ENCODE results near the gene MACROD2.

MACROD2 gene

GRCh38 chr20:14677455-14677854, 682.1 kb downstream of the MACROD2 start:
- in situ Hi-C loops (cut with MboI; ENCODE audit: low sequenced_read_pairs) = no loop called here

GRCh38 chr20:14685183-14685582, 689.9 kb downstream of the MACROD2 start:
- H3K9me3 ChIP-seq = no peaks in the 10 kb centered on the region
- no peaks in the 10 kb centered on the region for H3K4me1 ChIP-seq
- H3K4me3 ChIP-seq = no peak overlapping the region
- H3K36me3 ChIP-seq (replicated peaks) = no peaks in the 10 kb centered on the region
- in situ Hi-C loops (cut with MboI; ENCODE audit: low sequenced_read_pairs) = no loop called here
- H3K27me3 ChIP-seq (ENCODE audit: low read depth) = no peaks in the 10 kb centered on the region
- DNase-seq (ENCODE audit: low spot score in 2 of 2) = no peak

More at GRCh38 chr20:14677455-14677854, 682.1 kb downstream of the MACROD2 start:
- no peak overlapping the region for H3K4me3 ChIP-seq
- DNase-seq (ENCODE audit: low spot score in 2 of 2) = no peak
- no peaks in the 10 kb centered on the region for H3K27me3 ChIP-seq (ENCODE audit: low read depth)
- no peaks in the 10 kb centered on the region for H3K4me1 ChIP-seq
- H3K9me3 ChIP-seq = no peaks in the 10 kb centered on the region
- H3K36me3 ChIP-seq (replicated peaks) = no peaks in the 10 kb centered on the region

- in situ Hi-C loops (cut with MboI; ENCODE audit: low sequenced_read_pairs) = no loop called here
- Histone ChIP-seq H3K4me1 (no peaks in the 10 kb centered on the region), H3K27me3 (ENCODE audit: low read depth) (no peaks in the 10 kb centered on the region), H3K9me3 (no peaks in the 10 kb centered on the region), H3K4me3 (no peak overlapping the region), H3K36me3 (replicated peaks) (no peaks in the 10 kb centered on the region)
- no peak for DNase-seq (ENCODE audit: low spot score in 2 of 2)
Measured at GRCh38 chr20:14687313-14687712, 692.0 kb downstream of the MACROD2 start.

DNA sequence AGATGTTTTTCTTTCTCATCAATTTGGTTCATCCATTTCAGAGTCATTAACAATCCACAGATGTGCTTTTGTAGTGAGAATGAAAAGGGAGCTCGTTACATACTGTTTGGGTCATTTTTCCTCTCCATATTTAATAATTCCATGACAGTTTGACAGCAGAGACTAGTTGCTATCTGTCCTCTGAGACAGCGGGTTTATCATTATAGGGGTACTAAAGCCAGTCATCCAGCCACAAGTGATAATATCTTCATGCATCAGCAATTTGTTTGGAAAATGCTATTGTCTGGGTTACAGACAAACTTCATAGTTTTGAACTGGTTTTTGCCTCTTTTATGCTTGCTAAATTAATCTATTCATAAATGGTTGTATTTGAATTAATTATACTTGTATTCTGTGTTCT, 692.7 kb downstream of the MACROD2 start:
- in situ Hi-C loops (cut with MboI; ENCODE audit: low sequenced_read_pairs) = no loop called here
- Histone ChIP-seq H3K4me1 (no peaks in the 10 kb centered on the region), H3K4me3 (no peak overlapping the region), H3K9me3 (no peaks in the 10 kb centered on the region), H3K27me3 (ENCODE audit: low read depth) (no peaks in the 10 kb centered on the region), H3K36me3 (replicated peaks) (no peaks in the 10 kb centered on the region)
- DNase-seq (ENCODE audit: low spot score in 2 of 2) = no peak

DNA sequence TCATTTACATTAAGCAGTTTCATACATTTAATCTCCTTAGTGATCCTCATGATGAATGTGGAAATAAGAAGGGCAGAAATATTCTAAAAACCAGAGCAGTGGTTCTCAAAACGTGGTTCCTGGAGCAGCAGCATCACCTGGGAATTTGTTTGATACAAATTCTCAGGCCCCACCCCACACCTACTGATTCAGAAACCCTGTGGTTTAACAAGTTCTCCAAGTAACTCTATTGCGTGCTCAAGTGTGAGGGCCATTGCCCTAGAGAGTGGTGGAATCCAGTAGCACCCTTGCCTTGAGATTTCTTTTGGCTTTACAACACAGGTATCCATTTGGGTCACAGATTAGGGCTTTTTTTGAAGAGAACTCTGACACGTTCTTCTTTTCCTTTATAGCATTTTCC, 696.7 kb downstream of the MACROD2 start:
- Histone ChIP-seq H3K36me3 (replicated peaks) (no peaks in the 10 kb centered on the region), H3K4me3 (no peak overlapping the region), H3K9me3 (no peaks in the 10 kb centered on the region), H3K27me3 (ENCODE audit: low read depth) (no peaks in the 10 kb centered on the region), H3K4me1 (no peaks in the 10 kb centered on the region)
- DNase-seq (ENCODE audit: low spot score in 2 of 2) = no peak
- in situ Hi-C loops (cut with MboI; ENCODE audit: low sequenced_read_pairs) = no loop called here

GRCh38 chr20:14696478-14696877, 701.2 kb downstream of the MACROD2 start:
- no peaks in the 10 kb centered on the region for H3K36me3 ChIP-seq (replicated peaks)
- H3K27me3 ChIP-seq (ENCODE audit: low read depth) = no peaks in the 10 kb centered on the region
- H3K4me1 ChIP-seq = no peaks in the 10 kb centered on the region
- H3K4me3 ChIP-seq = no peak overlapping the region
- H3K9me3 ChIP-seq = no peaks in the 10 kb centered on the region
- no peak for DNase-seq (ENCODE audit: low spot score in 2 of 2)
- in situ Hi-C loops (cut with MboI; ENCODE audit: low sequenced_read_pairs) = no loop called here

- H3K27me3 ChIP-seq (ENCODE audit: low read depth) = no peaks in the 10 kb centered on the region
- no peaks in the 10 kb centered on the region for H3K36me3 ChIP-seq (replicated peaks)
- in situ Hi-C loops (cut with MboI; ENCODE audit: low sequenced_read_pairs) = no loop called here
- no peak for DNase-seq (ENCODE audit: low spot score in 2 of 2)
- H3K9me3 ChIP-seq = no peaks in the 10 kb centered on the region
- no peaks in the 10 kb centered on the region for H3K4me1 ChIP-seq
- H3K4me3 ChIP-seq = no peak overlapping the region
Measured at GRCh38 chr20:14696937-14697336, 701.6 kb downstream of the MACROD2 start.

- no peaks in the 10 kb centered on the region for H3K9me3 ChIP-seq
- no peak overlapping the region for H3K4me3 ChIP-seq
- in situ Hi-C loops (cut with MboI; ENCODE audit: low sequenced_read_pairs) = no loop called here
- H3K4me1 ChIP-seq = no peaks in the 10 kb centered on the region
- no peak for DNase-seq (ENCODE audit: low spot score in 2 of 2)
- H3K27me3 ChIP-seq (ENCODE audit: low read depth) = no peaks in the 10 kb centered on the region
- H3K36me3 ChIP-seq (replicated peaks) = no peaks in the 10 kb centered on the region
Measured at GRCh38 chr20:14698125-14698524, 702.8 kb downstream of the MACROD2 start.

DNA sequence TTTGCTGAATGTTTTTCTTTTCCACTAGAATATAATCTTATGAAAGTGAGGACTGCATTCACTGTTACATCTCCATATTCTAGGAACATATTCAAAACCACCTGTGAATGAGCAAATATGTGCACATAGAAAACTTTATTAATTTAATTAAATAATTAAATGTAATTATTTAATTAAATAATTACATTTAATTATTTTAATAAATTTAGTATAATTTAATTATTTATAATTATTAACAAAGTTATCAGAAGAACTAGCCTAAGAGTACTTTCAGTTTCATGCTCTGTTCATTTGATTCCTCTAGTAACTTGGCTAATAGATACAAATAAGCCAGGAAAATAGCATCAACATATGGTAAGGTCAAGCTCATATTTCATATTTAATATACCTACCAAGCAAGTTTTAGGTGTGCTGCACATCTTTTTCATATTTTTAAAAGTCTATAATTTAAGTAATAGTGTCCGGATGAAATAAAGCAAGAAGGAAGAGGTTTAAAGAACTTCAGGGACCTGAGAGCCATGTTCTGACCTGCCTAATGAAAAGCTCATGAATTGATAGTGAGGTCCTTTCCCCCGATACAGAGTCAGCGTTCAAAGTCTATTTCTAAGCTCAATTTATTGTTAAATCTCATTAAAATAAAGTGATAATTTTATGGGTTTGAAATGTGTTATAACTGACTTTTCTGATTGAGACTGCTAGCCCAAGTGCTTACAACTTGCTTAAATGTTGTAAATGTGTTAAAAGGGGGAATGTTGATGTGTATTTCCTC, 703.5 kb downstream of the MACROD2 start:
- Histone ChIP-seq H3K27me3 (ENCODE audit: low read depth) (no peaks in the 10 kb centered on the region), H3K9me3 (no peaks in the 10 kb centered on the region), H3K4me1 (no peaks in the 10 kb centered on the region), H3K4me3 (no peak overlapping the region), H3K36me3 (replicated peaks) (no peaks in the 10 kb centered on the region)
- in situ Hi-C loops (cut with MboI; ENCODE audit: low sequenced_read_pairs) = no loop called here
- no peak for DNase-seq (ENCODE audit: low spot score in 2 of 2)

GRCh38 chr20:14700639-14700960, 705.3 kb downstream of the MACROD2 start:
- Histone ChIP-seq H3K36me3 (replicated peaks) (no peaks in the 10 kb centered on the region), H3K9me3 (no peaks in the 10 kb centered on the region), H3K27me3 (ENCODE audit: low read depth) (no peaks in the 10 kb centered on the region), H3K4me3 (no peak overlapping the region), H3K4me1 (no peaks in the 10 kb centered on the region)
- DNase-seq (ENCODE audit: low spot score in 2 of 2) = no peak
- in situ Hi-C loops (cut with MboI; ENCODE audit: low sequenced_read_pairs) = no loop called here

DNA sequence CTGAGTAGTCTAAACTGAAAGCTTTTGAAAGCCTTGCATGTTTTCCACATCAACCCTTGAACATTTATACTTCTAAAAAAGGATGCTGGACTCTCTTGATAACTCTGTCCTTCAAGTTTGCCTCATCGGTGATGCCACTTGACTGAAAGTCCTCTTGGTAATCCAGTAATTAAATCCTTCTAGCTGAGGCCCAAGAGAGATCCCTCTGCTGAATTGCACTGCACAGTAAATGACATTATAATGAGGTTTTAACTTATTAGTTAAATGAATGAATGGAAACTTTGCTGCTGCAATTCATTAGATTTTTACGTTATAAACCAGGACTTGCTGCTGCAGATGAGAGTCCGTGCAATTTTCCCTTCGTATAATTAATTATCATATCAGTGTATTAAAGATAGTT, 706.0 kb downstream of the MACROD2 start:
- in situ Hi-C loops (cut with MboI; ENCODE audit: low sequenced_read_pairs) = no loop called here

DNA sequence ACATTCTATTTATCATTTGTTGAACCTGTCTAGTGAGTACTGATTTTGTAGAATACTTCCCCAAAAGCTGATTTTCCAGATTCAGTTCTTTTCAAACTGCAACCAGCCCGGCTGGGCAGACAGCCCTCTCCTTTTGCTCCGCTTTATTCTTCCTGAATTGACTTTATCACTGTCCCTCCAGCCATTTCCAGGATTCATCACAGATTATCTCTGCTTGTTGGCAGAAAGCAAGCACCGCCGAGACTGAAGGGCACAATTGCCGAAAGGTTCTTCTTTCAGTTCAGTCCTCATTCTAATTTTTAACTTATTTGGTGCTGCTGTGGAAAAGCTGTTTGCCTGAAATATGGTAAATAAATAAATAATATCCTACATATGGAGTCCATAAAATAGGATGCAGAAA, 711.2 kb downstream of the MACROD2 start:
- DNase-seq (ENCODE audit: low spot score in 2 of 2) = no peak
- Histone ChIP-seq H3K4me3 (no peak overlapping the region), H3K9me3 (no peaks in the 10 kb centered on the region), H3K4me1 (no peaks in the 10 kb centered on the region), H3K36me3 (replicated peaks) (no peaks in the 10 kb centered on the region), H3K27me3 (ENCODE audit: low read depth) (no peaks in the 10 kb centered on the region; the same call in 1 of the 2 replicates)
- in situ Hi-C loops (cut with MboI; ENCODE audit: low sequenced_read_pairs) = no loop called here

More for the DNA sequence above, 706.0 kb downstream of the MACROD2 start:
- no peaks in the 10 kb centered on the region for H3K27me3 ChIP-seq (ENCODE audit: low read depth)
- no peaks in the 10 kb centered on the region for H3K36me3 ChIP-seq (replicated peaks)
- no peak for DNase-seq (ENCODE audit: low spot score in 2 of 2)
- H3K4me3 ChIP-seq = no peak overlapping the region
- no peaks in the 10 kb centered on the region for H3K9me3 ChIP-seq
- no peaks in the 10 kb centered on the region for H3K4me1 ChIP-seq

DNA sequence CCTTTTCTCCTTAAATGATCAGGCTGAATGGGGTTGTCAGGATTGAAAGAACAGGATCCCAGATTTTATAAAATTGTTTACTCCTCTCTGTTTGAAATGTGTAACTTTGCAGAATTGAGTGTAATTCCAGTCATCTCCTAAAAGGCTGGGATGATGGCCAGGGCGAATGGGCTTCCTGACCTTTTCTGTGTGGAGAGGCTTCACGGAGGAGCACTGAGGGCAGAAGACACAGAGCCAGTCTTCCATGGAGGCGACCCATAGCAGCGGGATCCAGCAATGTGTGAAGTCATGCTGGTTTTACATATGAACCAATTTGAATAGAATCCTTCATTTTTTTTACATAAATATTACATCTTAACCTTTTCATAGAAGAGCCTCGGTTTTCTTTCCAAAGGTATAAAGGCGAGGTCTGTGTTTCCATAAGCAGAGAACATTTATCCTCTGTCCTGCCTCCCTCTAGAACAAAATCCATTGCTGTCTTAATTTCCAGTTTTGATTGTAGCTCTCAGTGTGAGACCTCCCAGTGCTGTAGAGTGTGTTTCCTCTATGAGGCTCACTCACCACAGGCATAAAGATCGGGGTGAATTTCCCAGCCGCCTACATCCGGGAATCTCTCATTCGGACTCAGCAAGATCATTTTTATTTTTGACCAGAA, 711.8 kb downstream of the MACROD2 start:
- DNase-seq (ENCODE audit: low spot score in 2 of 2) = no peak
- Histone ChIP-seq H3K4me3 (no peak overlapping the region), H3K9me3 (no peaks in the 10 kb centered on the region), H3K36me3 (replicated peaks) (no peaks in the 10 kb centered on the region), H3K27me3 (ENCODE audit: low read depth) (no peaks in the 10 kb centered on the region; the same call in 1 of the 2 replicates), H3K4me1 (no peaks in the 10 kb centered on the region)
- in situ Hi-C loops (cut with MboI; ENCODE audit: low sequenced_read_pairs) = no loop called here

- Histone ChIP-seq H3K27me3 (ENCODE audit: low read depth) (no peaks in the 10 kb centered on the region; the same call in 1 of the 2 replicates), H3K4me1 (0 out of 2 replicates have a peak, but pooled peaks cover 2% of the 10 kb centered on the region), H3K9me3 (no peaks in the 10 kb centered on the region), H3K36me3 (replicated peaks) (no peaks in the 10 kb centered on the region), H3K4me3 (no peak overlapping the region)
- in situ Hi-C loops (cut with MboI; ENCODE audit: low sequenced_read_pairs) = no loop called here
- no peak for DNase-seq (ENCODE audit: low spot score in 2 of 2)
Measured at GRCh38 chr20:14707865-14708596, 712.7 kb downstream of the MACROD2 start.

All from HAP-1 (cell line).